IPS-NIHi11 (cell line): ENCODE results near the gene CD2AP.
"Not testable (repeated sequence)": the region's sequence is repeated elsewhere in the genome, so short reads cannot be mapped to it uniquely, and the experiment has no call there.

Experiments
- DNase-seq: peaks from one replicate; pipeline ENCODE4 v3.0.0; 2012; ENCODE audit warnings: mixed read lengths, low spot score

CD2AP gene

GRCh38 chr6:47477497-47478232 lies at the start of gene CD2AP:
Gene CD2AP, plus strand, starts transcription at chr6:47477789. Its CDS starts 456 bp downstream, at chr6:47478245.
- DNase-seq: peak; percentile 95

- no peak for DNase-seq
These were observed 49.3 kb upstream of the CD2AP start for GRCh38 chr6:47428288-47428687.

GRCh38 chr6:47428746-47429664 lies 48.6 kb upstream of the CD2AP start:
- DNase-seq: peak; percentile 34

- DNase-seq: no peak
These were observed 43.0 kb upstream of the CD2AP start for GRCh38 chr6:47434372-47435253.

GRCh38 chr6:47435254-47435612 lies 42.4 kb upstream of the CD2AP start:
- DNase-seq: no peak

- DNase-seq: no peak
These were observed 40.0 kb upstream of the CD2AP start for GRCh38 chr6:47437592-47437991.

GRCh38 chr6:47438481-47439347 lies 38.9 kb upstream of the CD2AP start:
- no peak for DNase-seq

GRCh38 chr6:47439348-47439668 lies 38.3 kb upstream of the CD2AP start:
- DNase-seq: no peak

GRCh38 chr6:47440719-47441118 lies 36.9 kb upstream of the CD2AP start:
- no peak for DNase-seq

- DNase-seq: not testable (repeated sequence)
These were observed 32.6 kb upstream of the CD2AP start for GRCh38 chr6:47444964-47445363.

- no peak for DNase-seq
These were observed 30.8 kb upstream of the CD2AP start for GRCh38 chr6:47446669-47447330.

GRCh38 chr6:47447722-47448121 lies 29.9 kb upstream of the CD2AP start:
- DNase-seq: no peak

GRCh38 chr6:47451162-47451561 lies 26.4 kb upstream of the CD2AP start:
- DNase-seq: no peak

GRCh38 chr6:47452899-47453298 lies 24.7 kb upstream of the CD2AP start:
- DNase-seq: no peak

- DNase-seq: no peak
These were observed 24.1 kb upstream of the CD2AP start for GRCh38 chr6:47453372-47453936.

GRCh38 chr6:47454713-47455396 lies 22.7 kb upstream of the CD2AP start:
- no peak for DNase-seq

GRCh38 chr6:47455533-47456209 lies 21.9 kb upstream of the CD2AP start:
- DNase-seq: no peak

- no peak for DNase-seq
These were observed 21.0 kb upstream of the CD2AP start for GRCh38 chr6:47456536-47456975.

- DNase-seq: no peak
These were observed 20.2 kb upstream of the CD2AP start for GRCh38 chr6:47457370-47457769.
